SU-DHL-6 (cell line): ENCODE results near the gene MSH3.

Source experiments
- H2AFZ ChIP-seq: fragments of 200-600 bp; sonication (generic); 2 replicates; pipeline ENCODE4 v1.6.1; 2014; ENCODE audit warnings: low read depth, mild to moderate bottlenecking, moderate library complexity, mixed read lengths, antibody characterized with exemption, low read length; ENCODE audit not compliant: severe bottlenecking
- H3F3A ChIP-seq: fragments of 200-600 bp; shearing (Covaris generic); 2 replicates; pipeline ENCODE4 v1.6.0; 2016; ENCODE audit warnings: antibody characterized with exemption, mild to moderate bottlenecking; ENCODE audit not compliant: insufficient read depth
- H3K27ac ChIP-seq: fragments of 200-600 bp; sonication (generic); 2 replicates; pipeline ENCODE4 v1.5.1; 2016; ENCODE audit warnings: low read depth, mild to moderate bottlenecking, low read length, moderate library complexity, mixed read lengths
- H3K27me3 ChIP-seq: fragments of 200-600 bp; sonication (generic), shearing (Covaris generic); 2 replicates; pipeline ENCODE4 v1.6.0; 2014; ENCODE audit warnings: mild to moderate bottlenecking, low read length
- H3K36me3 ChIP-seq: fragments of 200-600 bp; sonication (generic); 2 replicates; pipeline ENCODE4 v1.6.1; 2014; ENCODE audit warnings: mild to moderate bottlenecking, low read length, mixed read lengths
- H3K4me2 ChIP-seq: fragments of 300-600, 200-600 bp; shearing (Covaris generic), sonication (generic); 2 replicates; pipeline ENCODE4 v1.6.0; 2014; ENCODE audit warnings: low read length, low read depth, mild to moderate bottlenecking; ENCODE audit not compliant: poor library complexity, severe bottlenecking
- H3K4me3 ChIP-seq: fragments of 200-600 bp; sonication (generic); 2 replicates; pipeline ENCODE4 v1.5.1; 2014; ENCODE audit warnings: antibody characterized with exemption, low read length, mild to moderate bottlenecking, mixed read lengths; ENCODE audit not compliant: insufficient read depth, poor library complexity, severe bottlenecking
- H3K79me2 ChIP-seq: fragments of 200-600 bp; sonication (generic); 2 replicates; pipeline ENCODE4 v1.6.1; 2014; ENCODE audit warnings: mild to moderate bottlenecking, low read length, moderate library complexity; ENCODE audit not compliant: insufficient read depth
- H3K9ac ChIP-seq: fragments of 200-600 bp; sonication (generic); 2 replicates; pipeline ENCODE4 v1.7.0; 2014; ENCODE audit warnings: mild to moderate bottlenecking, low read length
- H3K9me2 ChIP-seq: fragments of 200-600 bp; sonication (generic); replicated peaks from 2 replicates; pipeline ENCODE4 v1.6.1; 2014; ENCODE audit warnings: low read length; ENCODE audit not compliant: insufficient read depth
- H3K9me3 ChIP-seq: fragments of 200-600 bp; sonication (generic); 2 replicates; pipeline ENCODE4 v1.6.1; 2014; ENCODE audit warnings: low read length, mixed read lengths; ENCODE audit not compliant: insufficient read depth
- H4K20me1 ChIP-seq: fragments of 200-600 bp; sonication (generic); 2 replicates; pipeline ENCODE4 v1.6.1; 2014; ENCODE audit warnings: low read depth, mild to moderate bottlenecking, antibody characterized with exemption, low read length, moderate library complexity, mixed read lengths
- CTCF ChIP-seq: fragments of 200-600 bp; sonication (generic); IDR thresholded peaks from one replicate; pipeline ENCODE4 v1.5.1; 2017; ENCODE audit warnings: antibody characterized with exemption, mild to moderate bottlenecking, low read length, moderate library complexity; ENCODE audit not compliant: insufficient read depth, poor library complexity, severe bottlenecking
- EZH2phosphoT487 ChIP-seq: fragments of 200-600 bp; sonication (generic), shearing (Covaris generic); conservative IDR thresholded peaks from 2 replicates; pipeline ENCODE4 v1.6.1; 2018; ENCODE audit warnings: mild to moderate bottlenecking, antibody characterized with exemption, low read length, moderate library complexity, mixed read lengths

MSH3 gene

GRCh38 chr5:80864706-80865435, 210.4 kb downstream of the MSH3 start:
- H3K9ac ChIP-seq: no peak overlapping the region
- no peaks in the 10 kb centered on the region for H3K79me2 ChIP-seq
- no peak overlapping the region for H2AFZ ChIP-seq
- no peak overlapping the region for H3K4me3 ChIP-seq
- H3K27ac ChIP-seq: no peak overlapping the region
- H3K27me3 ChIP-seq: no peaks in the 10 kb centered on the region
- H3F3A ChIP-seq: no peaks in the 10 kb centered on the region
- H3K9me2 ChIP-seq: no peaks in the 10 kb centered on the region
- no peaks in the 10 kb centered on the region for H4K20me1 ChIP-seq
- no peak overlapping the region for H3K4me2 ChIP-seq
- H3K9me3 ChIP-seq: no peaks in the 10 kb centered on the region
- no peaks in the 10 kb centered on the region for H3K36me3 ChIP-seq
- TF ChIP-seq CTCF: no peak
- TF ChIP-seq EZH2phosphoT487: no peak

GRCh38 chr5:80865551-80865950, 211.1 kb downstream of the MSH3 start:
- Histone ChIP-seq H3K9me2 (no peaks in the 10 kb centered on the region), H3K36me3 (no peaks in the 10 kb centered on the region), H3K27ac (no peak overlapping the region), H3K9me3 (no peaks in the 10 kb centered on the region), H3K4me3 (no peak overlapping the region), H3K9ac (no peak overlapping the region), H3F3A (no peaks in the 10 kb centered on the region), H3K79me2 (no peaks in the 10 kb centered on the region), H2AFZ (no peak overlapping the region), H3K4me2 (no peak overlapping the region), H4K20me1 (no peaks in the 10 kb centered on the region), H3K27me3 (no peaks in the 10 kb centered on the region)
- TF ChIP-seq CTCF: no peak
- no peak for TF ChIP-seq EZH2phosphoT487

- no peak overlapping the region for H2AFZ ChIP-seq
- H3K9me2 ChIP-seq: no peaks in the 10 kb centered on the region
- no peak for TF ChIP-seq CTCF
- TF ChIP-seq EZH2phosphoT487: no peak
- no peaks in the 10 kb centered on the region for H3K36me3 ChIP-seq
- no peak overlapping the region for H3K9ac ChIP-seq
- H3F3A ChIP-seq: no peaks in the 10 kb centered on the region
- H3K27me3 ChIP-seq: no peaks in the 10 kb centered on the region
- no peak overlapping the region for H3K4me3 ChIP-seq
- no peak overlapping the region for H3K4me2 ChIP-seq
- no peaks in the 10 kb centered on the region for H4K20me1 ChIP-seq
- H3K9me3 ChIP-seq: no peaks in the 10 kb centered on the region
- no peak overlapping the region for H3K27ac ChIP-seq
- H3K79me2 ChIP-seq: no peaks in the 10 kb centered on the region
These were observed 211.9 kb downstream of the MSH3 start for GRCh38 chr5:80866371-80866770.
